MV-4-11 (cell line): ENCODE results near the gene COQ2.
"Not testable (repeated sequence)": the region's sequence is repeated elsewhere in the genome, so short reads cannot be mapped to it uniquely, and the experiment has no call there.

Source experiments
- DNase-seq: peaks from one replicate; lab custom pipeline; 2025; lab: John Stamatoyannopoulos, UW

Gene COQ2

DNA sequence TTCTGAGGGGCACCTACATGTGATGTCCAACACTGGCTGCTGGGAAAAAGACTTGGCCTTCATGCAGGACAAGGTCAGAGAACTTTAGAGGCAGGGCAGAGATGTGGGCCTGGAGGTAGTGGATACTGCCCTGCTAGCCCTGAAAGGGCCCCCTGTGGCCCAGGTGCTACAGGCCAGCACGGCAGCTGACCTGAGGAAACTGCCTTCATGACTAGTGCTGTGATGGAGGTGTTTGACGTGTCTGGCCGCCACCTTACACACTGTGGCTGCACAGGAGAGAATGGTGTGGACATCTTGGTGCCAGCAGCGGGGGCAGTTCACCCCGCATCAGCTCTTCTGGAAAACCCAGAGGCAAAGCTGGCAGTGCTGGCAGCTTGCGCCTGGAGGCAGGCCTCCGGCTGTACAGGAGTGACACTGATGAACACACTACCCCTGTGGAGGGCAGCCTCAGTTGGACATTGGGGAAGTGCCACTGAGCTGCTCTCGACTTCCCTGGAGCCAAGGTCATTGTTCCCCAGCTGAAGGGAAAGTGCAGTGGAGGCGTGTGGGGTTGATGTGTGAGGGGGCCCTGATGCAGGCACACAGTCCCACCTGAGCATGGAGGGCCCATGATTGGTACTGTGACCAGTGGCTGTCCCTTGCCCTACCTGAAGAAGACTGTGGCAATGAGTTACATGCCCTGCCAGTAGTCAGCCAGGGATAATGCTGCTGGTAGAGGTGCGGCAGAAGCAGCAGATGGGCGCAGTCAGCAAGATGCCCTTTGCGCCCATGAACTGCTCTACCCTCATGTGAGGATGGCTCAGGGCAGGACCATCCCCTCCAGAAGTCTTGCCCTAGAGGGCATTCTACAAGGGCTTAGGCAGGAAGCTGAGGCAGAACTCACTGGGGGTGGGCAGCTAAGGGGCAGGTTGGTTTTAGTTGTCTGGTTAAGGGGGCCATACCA lies 36.9 kb downstream of the COQ2 start:
- DNase-seq: no peak

DNA sequence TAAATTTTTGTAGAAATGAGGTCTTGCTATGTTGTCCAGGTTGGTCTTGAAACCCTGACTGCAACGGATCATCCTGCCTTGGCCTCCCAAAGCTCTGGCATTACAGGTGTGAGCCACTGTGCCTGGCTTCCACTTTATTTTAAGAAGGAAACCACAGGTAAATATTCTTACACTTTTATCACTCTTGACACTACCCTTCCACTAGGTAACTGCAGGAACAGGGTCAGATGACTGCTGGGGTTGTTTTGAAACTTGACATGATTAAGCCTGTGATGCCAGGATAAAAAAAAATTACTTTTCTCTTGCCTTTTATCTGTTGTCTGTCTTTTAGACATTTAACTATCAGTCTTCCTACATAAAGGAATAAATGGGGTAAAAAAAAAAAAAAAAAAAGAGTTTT lies 43.5 kb downstream of the COQ2 start:
- DNase-seq: no peak

DNA sequence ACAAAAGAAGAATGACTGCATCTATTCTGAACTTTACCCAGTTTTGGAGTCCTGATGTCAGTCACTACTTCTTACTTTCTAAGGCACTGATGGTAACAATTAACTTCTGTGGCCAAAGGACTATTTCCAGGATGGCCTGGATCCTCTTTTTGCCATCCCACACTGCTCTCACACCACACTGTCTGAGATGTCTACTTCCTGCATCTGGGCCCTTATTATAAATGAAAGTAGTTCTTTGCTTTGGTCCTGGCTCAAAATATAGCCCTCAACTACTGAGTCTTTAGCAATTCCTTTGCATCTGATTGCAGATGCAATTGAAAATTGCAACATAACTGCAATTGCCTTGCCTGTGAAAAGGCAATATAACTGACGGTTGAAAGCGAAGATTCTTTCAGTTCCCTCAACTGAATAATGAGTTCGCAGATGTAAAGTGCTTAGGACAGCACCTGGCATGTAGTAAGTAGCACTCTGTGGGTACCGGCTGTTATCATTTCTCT lies 44.2 kb downstream of the COQ2 start:
- DNase-seq: peak; percentile 100

DNA sequence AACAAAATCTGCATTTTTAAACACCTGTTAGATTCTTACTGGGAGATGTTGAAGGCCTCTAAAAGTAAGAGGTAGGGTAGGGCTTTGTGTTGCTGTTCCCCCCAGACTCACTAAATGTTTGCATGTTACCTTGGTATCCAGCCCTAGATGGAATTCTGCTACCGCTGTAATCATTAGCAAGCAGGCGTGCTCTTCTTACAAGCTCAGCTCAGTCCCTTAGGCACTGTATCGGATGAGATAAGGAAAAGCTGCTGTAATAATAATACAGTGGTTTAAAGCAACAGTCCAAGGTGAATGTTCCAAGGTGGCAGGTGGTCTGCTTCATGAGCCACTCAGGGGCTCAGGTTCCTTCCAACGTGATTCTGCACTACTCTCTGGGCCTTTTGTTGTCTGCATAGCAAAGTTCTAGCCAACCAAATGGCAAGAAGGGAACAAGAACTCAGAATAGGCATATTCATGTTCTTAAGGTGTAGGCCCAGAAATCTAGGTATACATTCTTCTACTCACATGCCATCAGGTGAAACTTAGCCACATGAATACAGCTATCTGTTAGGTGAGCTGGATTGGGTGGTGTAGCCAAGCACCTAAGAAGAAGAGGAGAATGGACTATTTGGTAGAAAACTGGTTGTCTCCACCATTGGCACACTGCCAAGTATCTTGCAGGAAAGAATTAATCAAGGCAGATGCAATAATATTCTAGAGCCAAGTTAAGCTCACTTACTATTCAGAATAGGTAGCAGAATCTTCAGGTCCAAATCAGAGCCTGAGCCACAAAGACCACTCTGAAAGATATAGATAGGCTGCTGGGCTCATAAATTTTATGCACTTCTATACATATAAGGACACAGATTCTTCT lies 46.0 kb downstream of the COQ2 start:
- DNase-seq: no peak

DNA sequence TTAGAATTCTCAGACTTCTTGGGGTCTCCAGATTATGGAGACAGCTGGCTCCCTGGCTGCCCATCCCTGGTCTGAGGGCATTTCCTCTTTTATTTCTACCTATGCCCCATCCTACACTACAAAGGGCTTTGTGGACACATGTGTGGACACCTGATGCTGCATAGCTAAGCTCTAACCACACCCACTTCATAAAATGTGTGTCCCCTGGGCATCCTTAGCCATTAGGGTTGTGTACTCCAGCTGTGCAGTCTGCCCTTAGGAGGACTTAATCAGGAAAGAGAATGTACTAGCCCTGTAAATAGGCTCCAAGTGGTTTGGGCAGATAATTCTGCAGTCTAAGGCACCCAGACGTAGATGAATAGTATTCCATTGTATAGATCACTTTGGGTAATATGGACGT lies 47.0 kb downstream of the COQ2 start:
- no peak for DNase-seq

DNA sequence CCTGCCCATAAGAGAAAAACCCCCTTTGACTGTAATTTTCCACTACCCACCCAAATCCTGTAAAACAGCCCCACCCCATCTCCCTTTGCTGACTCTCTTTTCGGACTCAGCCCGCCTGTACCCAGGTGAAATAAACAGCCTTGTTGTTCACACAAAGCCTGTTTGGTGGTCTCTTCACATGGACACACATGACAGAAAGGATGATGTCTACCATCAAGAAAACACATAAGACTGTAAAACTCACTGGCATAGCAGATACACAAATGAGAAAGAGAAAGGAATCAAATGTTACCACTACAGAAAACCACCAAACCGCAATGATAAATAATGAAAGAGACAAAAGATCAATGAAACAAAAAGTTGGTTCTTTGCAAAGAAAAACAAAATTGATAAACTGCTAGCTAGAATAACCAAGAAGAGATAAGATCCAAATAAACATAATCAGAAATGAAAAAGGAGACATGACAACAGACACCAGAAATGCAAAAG lies 48.9 kb downstream of the COQ2 start:
- DNase-seq: not testable (repeated sequence)

DNA sequence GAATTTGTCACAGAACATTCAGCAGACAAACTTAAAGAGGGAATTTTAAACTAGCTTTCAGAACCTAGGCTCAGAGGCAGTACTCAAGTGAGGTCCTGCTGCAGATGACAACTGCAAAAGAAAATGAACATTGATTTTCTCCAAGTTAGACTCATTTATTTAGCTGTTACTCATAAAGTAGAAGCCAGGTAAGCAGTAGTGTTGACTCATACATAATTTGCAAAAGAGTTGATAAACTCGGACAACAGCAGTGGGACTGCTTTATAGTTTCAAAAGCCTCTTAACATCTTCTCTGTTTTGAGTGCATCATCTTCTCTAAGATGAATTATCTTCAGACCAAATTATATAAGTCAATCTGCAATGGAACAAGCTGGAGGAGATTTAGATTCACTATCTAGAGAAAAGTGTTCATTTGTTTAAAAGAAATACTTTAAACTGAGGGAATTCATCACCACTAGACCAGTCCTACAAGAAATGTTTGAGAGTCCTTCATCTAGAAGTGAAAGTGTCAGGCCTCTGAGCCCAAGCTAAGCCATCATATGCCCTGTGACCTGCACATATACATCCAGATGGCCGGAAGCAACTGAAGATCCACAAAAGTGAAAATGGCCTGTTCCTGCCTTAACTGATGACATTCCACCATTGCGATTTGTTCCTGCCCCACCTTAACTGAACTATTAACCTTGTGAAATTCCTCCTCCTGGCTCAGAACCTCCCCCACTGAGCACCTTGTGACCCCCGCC lies 49.5 kb downstream of the COQ2 start:
- DNase-seq: no peak

DNA sequence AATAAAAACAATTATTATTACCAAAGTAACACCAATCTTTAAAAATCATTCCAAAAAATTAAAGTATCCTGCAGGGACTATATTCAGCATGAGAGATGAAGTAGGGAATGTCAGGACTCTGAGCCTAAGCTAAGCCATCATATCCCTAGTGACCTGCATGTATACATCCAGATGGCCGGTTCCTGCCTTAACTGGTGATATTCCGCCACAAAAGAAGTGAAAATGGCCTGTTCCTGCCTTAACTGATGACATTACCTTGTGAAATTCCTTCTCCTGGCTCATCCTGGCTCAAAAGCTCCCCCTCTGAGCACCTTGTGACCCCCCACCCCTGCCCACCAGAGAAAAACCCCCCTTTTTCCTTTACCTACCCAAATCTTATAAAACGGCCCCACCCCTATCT lies 50.2 kb downstream of the COQ2 start:
- not testable (repeated sequence) for DNase-seq

DNA sequence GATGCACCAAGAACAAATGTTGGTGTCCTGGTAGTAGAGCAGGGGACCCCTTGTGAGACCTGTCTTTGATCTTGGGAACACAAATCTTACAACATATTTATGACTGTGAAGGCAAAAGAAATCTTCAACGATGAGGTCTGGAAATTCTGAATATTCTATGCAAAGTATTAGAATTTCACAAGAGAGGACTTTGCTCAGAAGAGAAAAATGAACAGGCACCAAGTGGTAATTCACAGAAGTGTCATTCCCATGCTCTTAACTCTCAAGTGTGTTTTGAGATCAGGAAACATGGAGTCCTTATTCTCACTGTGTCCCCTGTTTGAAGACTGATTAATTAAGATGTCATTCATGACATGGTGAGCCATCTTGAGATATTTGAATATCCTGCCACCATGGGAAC lies 52.5 kb downstream of the COQ2 start:
- DNase-seq: no peak

DNA sequence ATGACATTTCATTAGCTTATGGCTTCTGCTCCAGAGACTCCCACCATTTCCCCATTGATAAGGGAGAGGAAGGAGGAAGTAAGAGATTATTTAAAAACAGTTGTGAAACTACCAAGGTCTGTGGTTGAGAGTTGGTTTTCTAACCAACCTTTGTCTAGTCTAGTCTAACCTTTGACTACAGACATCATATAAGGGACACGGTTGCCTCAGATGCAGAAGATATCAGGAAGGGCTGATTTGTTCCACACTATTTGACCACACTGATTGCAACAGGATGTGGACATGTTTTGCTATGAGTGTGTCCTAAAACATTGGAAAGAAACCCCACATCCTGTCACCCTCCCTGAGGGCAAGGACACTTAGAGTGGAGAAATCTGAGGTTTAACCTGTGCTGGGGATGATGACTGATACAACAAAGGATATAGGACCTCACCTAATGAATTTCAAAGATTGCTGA lies 53.0 kb downstream of the COQ2 start:
- DNase-seq: peak; percentile 100

DNA sequence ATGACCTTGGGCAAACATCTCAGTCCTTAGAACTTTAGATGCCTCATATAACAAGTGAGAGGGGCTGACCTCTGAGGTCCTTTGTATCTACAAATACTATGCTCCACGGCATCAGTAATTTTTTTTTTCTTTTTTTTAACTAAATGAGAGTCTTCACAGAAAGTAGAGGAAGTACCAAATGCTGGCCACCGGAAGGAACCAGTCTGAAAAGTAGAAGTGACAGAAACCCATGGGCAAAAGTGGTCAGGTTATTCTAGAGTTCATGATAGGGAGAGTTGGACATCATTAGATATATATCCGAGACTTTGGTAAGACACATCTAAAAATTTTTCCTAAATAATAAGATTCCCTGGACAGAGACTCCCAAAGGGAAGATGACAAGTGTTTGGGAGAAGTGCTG lies 53.7 kb downstream of the COQ2 start:
- peak; percentile 79 for DNase-seq

DNA sequence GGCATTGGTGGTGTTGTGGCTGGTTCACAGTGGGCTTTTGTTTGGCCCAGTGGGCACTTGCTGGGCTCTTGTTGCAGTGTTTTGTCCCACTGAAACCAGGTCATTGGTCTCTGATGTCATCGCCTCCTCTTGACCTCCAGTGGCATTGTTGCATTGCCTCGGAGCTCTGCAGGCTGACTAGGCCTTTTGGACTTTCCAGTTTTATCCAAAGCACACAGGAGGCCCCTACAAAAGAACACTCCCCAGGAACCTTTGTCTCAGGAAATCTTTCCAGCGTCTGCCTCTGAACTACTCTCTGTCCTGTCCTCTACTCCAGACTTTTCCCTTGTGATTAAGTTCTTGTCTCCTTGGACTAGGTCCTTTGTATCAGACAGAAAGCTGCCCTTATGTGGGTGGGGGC lies 54.8 kb downstream of the COQ2 start:
- no peak for DNase-seq

DNA sequence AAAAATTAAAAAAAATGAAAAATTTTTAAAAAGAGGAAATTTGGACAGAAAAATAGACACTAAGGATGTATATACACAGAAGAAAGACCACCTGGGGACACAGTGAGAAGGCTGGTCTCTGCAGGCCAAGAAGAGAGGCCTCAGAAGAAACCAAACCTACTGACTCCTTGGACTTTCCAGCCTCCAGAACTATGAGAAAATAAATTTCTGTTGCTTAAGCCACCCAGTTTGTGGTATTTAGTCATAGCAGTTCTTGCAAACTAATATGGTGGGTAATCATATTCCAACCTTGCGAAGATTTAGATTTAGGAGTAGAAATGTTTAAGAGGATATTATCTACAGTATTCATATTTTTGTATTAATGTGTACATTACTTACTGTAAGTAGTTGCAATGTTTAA lies 56.4 kb downstream of the COQ2 start:
- DNase-seq: no peak

DNA sequence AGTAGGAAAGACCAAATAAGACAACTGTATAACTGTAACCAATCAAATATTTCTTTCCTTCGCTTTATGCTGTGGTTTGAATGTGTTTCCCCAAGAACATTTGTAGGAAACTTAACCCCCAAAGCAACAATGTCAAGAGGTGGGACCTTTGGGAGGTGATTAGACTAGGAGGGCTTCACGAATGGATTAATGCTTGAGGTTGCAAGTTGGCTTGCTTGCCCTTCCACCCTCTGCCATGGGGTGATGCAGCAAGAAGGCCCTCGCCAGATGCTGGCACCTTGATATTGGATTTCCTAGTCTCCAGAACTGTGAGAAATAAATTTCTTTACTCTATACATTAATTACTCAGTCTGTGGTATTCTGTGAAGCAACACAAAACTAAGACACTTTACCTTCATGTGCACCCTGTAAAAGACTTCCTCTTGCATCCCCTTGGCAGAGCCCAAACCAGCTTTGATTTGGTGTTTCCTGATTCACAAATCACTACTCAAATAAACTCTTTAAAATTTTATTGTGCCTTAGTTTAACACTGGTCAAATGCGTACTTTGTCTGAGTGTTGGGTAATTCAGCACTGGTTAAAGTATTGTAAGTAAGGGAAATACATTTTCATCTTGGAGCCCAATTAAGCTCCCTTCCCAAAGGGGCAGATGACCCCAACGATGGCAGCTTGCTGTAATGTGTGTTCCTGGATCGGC lies 59.9 kb downstream of the COQ2 start:
- no peak for DNase-seq

DNA sequence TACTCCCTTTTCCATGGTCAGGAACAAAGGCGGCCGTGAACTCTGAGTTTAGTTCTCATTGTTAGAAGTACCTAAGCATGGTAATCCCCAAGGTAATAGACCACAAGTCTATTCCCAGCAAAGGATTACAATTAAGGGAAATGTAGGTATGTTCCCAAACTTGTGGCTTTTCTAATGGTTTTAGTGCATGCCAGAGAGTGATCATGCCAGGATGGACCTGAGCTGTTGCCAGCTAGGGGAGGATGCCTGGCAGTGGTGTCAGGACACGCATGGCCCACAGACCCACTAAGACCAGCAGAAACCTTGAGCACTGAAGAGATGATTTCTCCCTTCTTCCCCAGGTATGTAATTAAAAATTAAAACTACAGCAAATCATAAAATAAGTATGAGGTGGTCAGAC lies 60.8 kb downstream of the COQ2 start:
- DNase-seq: no peak

DNA sequence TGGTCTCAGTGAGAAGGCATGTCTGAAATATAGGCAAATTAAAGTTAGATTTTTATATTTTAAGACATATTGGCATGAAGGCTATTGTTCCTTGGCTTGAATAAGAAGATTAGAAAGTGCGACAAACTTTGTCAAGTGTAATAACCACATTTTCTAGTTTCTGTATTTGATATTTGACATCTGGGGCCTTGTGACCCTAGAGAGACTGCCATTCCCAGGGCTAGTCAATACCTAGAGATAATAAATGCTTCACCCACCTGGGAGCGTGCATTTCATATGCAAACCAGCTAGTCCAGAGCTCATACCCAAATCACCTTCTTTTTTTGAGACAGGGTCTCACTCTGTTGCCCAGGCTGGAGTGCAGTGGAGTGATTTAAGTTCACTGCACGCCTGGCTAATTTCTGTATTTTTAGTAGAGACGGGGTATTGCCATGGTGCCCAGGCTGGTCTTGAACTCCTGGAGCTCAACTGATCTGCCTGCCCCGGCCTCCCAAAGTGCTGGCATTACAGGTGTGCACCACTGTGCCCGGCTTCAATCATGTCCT lies 62.6 kb downstream of the COQ2 start:
- no peak for DNase-seq

DNA sequence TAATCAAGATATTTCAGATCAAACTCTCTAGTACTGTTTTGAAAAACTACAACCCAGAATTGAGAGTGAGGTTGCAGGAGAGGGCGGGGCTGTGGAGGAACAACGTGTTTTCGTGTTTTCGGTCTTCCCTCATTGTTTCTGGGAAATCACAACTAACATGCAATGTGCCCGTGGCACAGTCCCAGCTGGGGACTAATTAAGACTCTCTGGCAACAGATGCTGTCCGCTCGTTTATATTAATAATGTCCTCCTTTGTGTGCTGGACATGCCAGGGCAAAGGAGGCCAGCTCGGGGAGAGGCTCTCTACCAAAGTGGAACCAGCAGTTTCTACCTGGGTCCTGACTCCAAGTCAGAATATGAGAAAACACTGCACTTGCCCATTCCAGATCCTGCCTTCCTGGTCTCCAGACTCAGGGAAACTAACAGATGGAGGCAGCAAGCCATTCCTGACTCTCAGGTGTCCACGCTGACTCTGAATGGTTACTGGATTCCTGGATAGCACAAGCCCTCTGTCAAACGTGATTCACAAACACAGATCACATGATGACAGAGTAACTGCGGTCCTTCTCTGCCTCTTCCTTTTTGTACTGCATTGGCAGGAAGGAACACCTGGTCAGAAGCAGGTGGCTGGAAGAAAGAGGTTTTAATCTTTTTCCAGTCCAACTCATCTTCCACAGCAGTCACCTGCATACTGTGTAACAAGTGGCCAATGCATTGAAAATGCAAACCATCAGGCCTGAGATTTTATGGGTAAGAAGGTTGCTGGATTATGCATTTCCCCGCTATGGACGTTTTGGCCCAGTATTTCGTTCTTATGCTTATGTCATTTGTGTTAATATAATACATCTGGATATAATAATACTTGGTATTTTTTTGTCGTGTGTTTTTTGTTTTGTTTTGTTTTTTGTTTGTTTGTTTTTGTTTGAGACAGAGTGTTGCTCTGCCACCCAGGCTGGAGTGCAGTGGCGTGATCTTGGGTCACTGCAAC lies 65.0 kb downstream of the COQ2 start:
- DNase-seq: no peak

DNA sequence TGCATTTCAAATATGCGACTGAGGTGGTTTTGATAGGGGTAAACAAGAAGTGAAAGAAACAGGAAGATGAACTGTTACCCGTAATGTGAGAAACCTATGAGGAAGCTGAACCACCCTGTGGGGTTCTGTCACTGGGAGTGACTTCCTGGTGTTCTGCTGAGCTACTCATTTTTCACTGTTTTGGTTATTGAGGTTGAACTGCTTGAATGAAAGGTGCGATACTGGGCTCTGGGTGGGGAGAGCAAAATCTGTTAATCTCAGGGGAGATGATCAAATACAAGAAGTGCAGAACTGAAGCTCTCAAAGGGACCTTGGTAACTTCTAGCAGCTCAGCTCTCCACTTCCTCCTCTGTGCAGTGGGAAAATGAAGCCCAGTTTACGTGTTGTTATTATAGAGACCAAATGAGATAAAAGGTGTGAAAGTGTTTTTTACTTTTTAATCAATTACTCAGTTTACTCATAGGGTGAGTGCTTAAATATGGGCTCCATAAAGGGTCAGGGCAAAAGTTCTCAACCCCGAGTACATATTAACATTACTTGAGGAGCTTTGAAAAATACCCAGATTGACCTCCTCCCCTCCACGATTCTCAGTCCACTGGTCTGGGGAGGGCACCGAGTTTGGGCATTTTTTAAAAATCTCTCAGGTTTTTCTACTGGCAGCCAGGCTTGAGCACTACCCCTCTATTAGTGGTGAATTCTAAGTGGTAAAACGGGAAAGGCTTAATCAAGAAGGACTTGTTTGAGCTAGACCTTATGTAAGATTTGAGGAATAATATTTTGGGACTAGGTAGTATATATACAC lies 66.7 kb downstream of the COQ2 start:
- peak; percentile 91 for DNase-seq
